GM19438 (cell line): Measurements from ENCODE around the gene CORO1A.
"Not testable (repeated sequence)": the region's sequence is repeated elsewhere in the genome, so short reads cannot be mapped to it uniquely, and the experiment has no call there.

ENCODE experiments used
- ATAC-seq: cut with Tn5 transposase; IDR thresholded peaks from one replicate; pipeline ENCODE4 v1.9.1; 2021; ENCODE audit warnings: low read depth; ENCODE audit not compliant: unreplicated experiment

The CORO1A gene

DNA sequence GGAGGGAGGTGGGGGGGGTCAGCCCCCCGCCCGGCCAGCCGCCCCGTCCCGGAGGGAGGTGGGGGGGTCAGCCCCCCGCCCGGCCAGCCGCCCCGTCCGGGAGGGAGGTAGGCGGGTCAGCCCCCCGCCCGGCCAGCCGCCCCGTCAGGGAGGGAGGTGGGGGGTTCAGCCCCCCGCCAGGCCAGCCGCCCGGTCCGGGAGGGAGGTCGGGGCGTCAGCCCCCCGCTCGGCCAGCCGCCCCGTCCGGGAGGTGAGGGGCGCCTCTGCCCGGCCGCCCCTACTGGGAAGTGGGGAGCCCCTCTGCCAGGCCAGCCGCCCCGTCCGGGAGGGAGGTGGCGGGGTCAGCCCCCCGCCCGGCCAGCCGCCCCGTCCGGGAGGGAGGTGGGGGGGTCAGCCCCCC, 14.0 kb upstream of the CORO1A start:
- ATAC-seq: not testable (repeated sequence)

DNA sequence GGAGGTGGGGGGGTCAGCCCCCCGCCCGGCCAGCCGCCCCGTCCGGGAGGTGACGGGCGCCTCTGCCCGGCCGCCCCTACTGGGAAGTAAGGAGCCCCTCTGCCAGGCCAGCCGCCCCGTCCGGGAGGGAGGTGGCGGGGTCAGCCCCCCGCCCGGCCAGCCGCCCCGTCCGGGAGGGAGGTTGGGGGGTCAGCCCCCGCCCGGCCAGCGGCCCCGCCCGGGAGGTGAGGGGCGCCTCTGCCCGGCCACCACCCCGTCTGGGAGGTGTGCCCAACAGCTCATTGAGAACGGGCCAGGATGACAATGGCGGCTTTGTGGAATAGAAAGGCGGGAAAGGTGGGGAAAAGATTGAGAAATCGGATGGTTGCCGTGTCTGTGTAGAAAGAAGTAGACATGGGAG, 13.3 kb upstream of the CORO1A start:
- ATAC-seq: not testable (repeated sequence)

DNA sequence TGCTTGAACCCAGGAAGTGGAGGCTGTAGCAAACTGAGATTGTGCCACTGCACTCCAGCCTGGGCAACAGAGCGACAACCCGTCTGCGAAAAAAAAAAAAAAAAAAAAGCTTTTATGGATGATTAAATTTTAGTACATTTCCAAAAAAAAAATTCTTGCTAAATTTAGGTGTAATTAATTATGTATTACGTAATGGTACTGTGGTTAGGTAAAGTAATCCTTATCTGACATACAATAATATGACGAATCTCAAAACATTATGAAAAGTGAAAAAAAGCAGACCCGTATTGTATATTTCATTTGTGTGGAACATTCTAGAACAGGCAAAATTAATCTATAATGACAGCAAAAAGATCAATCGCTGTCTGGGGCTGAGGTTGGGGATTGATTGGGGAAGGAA, 10.3 kb upstream of the CORO1A start:
- ATAC-seq: no peak

DNA sequence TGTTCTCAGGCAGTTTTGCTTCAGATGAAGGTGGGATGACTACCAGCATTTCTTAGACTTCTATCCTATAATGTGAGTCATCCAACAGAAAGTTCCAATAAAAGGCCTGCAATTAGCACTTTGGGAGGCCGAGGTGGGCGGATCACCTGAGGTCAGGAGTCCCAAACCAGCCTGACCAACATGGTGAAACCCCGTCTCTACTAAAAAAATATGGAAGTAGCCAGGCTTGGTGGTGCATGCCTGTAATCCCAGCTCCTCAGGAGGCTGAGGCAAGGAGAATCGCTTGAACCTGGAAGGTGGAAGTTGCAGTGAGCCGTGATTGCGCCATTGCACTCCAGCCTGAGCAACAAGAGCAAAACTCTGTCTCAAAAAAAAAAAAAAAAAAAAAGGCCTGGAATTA, 6.5 kb upstream of the CORO1A start:
- ATAC-seq: not testable (repeated sequence)

DNA sequence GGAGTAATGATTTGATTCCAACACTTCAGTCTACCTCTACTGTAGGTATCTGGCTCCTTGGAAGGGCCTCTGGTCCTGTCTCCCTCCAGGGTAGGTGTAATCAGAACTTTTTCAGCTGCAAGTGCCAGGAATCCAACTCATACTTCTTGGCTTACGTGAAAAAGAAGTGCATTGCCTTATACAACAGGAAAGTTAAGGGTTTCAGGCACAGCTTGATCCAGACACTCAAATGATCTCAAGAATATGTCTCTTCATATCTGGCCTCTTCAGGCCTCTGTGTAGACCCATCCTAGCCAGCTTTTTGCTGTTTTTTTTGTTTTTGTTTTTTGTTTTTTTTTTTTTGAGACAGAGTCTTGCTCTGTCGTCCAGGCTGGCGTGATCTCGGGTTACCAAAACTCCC, 4.2 kb upstream of the CORO1A start:
- ATAC-seq: no peak

DNA sequence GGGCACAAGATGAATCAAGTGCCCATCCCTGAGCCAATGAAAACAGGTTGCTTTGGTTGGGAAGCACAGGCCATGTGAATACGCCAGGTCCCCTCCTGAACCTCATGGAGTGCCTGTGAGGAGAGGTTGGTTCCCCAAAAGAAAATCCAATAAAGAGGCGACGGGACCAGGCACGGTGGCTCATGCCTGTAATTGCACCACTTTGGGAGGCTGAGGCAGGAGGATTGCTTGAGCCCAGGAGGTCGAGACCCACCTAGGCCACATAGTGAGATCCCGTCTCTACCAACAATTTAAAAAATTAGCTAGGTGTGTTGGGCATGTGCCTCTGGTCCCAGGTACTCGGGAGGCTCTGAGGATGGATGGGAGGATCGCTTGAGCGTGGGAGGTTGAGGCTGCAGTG, 3.5 kb upstream of the CORO1A start:
- ATAC-seq: no peak

DNA sequence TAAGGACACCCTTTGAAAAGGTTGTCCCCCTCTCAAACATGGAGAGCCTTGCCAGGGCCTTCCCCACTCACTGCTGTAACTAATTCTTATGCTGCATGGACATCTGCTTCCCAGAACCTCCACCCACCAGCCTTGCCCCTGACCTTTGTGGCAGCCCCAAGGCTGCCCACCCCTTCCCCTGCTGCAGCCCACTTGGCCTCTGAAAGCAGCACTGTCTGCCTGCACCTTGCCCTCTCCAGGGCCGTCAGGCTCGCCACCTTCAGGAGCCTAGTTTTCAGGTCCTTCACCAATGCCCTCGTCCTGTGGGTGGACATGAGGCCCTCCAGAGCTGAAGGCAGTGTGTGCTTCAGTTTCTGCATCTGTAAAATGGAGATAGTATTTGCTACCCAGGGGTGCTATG, 2.7 kb upstream of the CORO1A start:
- ATAC-seq: no peak

DNA sequence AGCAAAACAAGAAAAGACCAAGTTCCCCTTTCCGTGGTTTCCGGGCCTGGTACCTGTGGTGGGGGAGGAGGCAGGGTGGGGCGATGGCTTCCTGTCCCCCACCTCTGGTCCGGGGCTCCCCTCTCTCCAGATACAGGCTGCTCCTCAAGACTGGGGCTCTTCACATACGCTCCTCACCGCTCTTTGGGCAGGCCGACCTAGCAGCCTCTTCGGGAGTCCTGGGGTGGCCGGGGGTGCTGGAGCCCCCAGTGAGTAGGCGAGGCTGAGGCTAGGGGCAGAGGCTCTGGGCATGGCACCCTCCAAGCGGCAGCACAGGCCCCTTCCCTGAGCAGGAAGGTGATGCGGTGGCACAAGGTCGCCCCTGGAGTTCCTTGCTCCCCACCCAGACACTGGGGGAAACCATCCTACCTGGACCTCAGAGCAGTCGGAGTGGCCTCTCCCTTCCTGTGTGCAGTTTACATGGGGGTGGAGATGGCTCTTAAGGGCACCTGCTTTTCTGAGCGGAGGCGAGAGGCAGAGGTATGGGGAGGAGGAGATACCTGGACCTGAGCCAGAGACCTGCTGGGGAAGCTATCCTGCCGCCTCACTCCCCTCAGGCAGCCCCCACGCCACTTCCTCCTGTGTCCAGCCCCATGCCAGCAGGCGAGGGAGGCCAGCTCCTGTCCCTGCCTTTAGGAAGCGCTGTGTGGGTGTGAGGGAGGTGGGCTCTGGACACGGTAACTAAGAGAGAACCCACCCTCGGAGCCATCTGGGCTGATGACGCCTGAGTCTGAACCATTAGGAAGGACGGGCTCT, 891 bp downstream of the CORO1A start:
- peak; percentile 34 for ATAC-seq

DNA sequence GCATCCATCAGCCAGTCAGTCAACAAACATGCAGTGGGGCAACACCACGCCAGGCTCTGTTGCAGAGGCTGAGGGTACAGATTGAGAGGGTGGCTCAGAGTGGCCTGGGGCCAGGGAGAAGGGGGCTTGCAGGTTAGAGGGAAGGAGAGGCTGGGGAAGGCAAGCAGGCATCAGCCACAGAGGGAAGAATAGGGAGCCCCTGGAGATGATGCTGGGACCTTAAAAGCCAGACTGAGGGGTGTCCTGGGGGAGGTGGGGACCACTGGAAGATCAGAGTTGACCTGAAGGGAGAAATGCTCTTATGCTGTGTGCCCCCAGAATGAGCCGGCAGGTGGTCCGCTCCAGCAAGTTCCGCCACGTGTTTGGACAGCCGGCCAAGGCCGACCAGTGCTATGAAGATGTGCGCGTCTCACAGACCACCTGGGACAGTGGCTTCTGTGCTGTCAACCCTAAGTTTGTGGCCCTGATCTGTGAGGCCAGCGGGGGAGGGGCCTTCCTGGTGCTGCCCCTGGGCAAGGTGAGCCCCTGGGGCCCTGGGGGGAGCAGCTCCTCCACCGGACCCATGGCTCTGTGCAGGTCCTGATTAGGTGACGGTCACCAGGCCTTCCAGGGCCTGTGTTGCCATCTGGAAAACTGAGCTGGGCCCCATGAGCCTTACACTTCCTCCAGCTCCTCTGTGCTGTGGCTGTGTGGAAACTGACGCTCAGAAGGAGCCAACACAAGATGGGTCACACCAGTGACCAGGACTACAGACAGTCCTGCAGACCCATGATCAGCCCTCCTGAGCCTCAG, 1.7 kb downstream of the CORO1A start:
- ATAC-seq: peak; percentile 3

DNA sequence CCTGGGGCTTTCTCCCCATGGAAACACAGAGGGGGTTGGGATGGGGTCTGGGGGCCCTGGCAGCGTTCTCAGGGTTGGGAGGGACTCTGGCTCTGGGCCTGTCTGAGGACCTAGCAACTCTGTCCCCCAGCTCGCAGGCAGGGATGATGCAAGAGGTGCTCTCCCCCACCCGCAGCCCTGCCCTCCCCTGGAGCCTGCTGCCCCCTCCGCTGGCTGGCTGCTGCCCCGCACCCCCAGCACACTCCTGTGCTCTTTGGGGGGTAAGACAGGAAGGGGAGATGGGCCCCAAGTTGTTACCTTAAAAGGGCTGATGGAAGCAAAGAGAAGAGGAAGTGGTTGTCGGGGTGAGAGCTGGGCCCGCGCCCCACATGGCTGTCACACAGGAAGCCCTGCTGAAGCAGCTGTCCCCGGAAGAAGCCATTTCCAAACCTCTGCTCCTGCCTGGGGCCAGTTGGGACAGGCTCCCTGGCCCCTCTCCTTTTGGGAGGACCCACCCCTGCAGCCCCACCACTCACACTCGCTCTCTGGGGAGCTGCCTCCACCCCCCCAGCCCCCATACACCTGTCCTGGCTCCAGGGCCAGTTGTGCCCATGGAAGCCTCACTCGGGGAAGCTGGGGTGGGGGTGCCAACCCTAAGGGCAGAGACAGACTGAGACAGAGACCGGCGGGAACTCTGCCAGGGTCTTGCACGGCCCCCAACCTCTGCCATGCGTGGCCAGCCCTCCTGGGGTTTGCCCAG, 2.5 kb downstream of the CORO1A start:
- ATAC-seq: peak; percentile 44

DNA sequence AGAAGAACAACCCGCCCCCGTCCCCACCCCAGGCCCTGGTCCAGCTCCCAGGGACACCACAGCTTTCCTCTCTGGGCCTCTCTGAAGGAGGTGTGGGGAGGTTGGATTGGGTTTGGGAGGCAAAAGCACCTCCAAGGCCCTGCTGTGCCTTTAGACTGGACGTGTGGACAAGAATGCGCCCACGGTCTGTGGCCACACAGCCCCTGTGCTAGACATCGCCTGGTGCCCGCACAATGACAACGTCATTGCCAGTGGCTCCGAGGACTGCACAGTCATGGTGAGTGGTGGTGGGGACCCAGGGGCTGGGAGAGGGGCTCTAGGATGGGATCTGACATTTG, 3.0 kb downstream of the CORO1A start:
- ATAC-seq: no peak

DNA sequence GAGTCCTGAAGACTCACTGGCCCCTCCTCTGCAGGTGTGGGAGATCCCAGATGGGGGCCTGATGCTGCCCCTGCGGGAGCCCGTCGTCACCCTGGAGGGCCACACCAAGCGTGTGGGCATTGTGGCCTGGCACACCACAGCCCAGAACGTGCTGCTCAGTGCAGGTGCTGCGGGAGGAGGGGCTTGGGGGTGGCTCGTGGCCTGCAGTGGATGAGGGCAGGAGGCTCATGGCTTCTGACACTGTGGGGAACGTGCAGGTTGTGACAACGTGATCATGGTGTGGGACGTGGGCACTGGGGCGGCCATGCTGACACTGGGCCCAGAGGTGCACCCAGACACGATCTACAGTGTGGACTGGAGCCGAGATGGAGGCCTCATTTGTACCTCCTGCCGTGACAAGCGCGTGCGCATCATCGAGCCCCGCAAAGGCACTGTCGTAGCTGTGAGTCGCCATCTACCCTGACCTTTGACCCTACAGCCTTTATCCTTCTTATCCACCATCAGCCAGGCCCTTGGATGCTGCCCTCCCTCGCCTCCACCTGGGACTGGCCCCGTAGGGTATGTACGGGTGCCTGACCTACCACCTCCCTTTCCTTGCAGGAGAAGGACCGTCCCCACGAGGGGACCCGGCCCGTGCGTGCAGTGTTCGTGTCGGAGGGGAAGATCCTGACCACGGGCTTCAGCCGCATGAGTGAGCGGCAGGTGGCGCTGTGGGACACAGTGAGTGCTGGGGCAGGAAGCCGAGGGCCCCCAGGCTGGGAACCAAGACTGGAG, 3.6 kb downstream of the CORO1A start:
- no peak for ATAC-seq

DNA sequence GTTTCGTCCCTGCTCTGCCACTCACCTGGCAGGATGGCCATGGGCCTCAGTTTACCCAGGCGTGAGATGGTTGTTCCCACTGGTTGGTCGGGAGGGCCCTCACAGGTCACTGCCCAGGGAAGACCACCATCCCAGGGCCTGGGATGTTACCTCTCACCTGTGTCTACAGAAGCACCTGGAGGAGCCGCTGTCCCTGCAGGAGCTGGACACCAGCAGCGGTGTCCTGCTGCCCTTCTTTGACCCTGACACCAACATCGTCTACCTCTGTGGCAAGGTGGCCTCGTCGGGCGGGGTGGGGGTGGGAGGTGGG, 4.1 kb downstream of the CORO1A start:
- no peak for ATAC-seq

DNA sequence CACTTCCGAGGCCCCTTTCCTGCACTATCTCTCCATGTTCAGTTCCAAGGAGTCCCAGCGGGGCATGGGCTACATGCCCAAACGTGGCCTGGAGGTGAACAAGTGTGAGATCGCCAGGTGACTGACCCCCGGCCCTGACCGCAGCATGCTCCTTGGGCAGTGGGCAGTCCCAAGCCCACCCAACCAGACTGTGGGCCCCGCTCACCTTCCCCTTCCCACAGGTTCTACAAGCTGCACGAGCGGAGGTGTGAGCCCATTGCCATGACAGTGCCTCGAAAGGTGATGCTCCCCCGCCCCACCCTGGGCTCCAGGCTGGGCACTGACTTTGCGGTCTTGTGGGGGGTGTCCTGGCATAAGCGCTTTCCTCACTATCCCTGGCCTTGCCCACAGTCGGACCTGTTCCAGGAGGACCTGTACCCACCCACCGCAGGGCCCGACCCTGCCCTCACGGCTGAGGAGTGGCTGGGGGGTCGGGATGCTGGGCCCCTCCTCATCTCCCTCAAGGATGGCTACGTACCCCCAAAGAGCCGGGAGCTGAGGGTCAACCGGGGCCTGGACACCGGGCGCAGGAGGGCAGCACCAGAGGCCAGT, 4.7 kb downstream of the CORO1A start:
- ATAC-seq: no peak

DNA sequence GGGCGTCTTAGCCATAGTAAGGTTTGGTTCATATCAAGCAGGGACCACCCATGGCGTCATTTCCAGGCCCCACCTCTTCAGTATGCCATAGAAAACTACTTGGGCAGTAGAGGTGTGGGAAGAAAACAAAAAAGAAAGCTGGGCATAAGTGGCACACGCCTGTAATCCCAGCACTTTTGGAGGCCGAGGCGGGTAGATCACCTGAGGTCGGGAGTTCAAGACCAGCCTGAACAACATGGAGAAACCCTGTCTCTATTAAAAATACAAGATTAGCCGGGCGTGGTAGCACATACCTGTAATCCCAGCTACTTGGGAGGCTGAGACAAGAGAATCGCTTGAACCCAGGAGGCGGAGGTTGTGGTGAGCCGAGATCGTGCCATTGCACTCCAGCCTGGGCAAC, 7.8 kb downstream of the CORO1A start:
- not testable (repeated sequence) for ATAC-seq

DNA sequence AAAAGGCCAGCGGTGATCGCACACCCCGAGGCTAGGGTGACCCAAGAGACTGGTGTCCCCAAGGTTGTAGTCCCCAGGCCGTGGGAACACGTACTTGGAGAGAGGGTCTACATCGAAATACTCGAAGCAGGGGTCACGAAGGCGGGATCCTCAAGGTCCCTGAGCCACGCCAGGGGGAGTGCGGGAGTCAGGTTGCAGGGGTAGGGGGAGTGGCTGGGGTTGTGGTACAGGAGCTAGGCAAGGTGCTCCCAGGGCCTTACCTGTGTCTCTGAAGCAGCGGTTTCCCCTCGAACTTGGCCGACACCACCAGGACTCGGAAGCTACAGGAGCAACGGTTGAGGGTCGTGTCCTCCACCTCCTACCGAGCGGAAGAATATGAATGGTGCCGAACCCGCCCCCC, 9.7 kb downstream of the CORO1A start:
- not testable (repeated sequence) for ATAC-seq

DNA sequence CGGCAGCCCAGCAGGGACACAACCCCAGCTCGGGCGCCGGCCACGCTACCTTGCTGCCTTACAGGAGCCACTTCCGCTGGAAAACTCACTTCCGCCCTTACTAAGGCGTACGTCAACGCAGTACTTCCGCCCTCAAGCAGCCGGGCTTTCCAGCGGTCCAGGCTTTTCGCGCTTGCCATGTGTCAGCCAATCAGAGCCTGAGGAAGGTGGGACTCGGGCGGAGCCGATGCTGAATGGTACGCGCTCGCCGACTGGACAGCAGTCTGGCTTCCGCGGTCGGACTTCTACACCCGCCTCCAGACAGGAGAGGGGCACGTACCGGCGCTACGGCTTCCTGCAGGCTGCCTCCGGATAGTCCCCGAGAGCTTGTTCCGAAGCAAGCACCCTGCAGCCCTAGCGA, 10.2 kb downstream of the CORO1A start, which contains the start of the genes BOLA2B and SLX1A:
Gene BOLA2B, minus strand, starts transcription at position 52 of the 400 bp plus-strand sequence. CDS start 71 bp downstream, outside the sequence.
Gene SLX1A, plus strand, starts transcription at position 261 of the 400 bp plus-strand sequence. CDS start 210 bp downstream, outside the sequence.
- ATAC-seq: peak; percentile 92

DNA sequence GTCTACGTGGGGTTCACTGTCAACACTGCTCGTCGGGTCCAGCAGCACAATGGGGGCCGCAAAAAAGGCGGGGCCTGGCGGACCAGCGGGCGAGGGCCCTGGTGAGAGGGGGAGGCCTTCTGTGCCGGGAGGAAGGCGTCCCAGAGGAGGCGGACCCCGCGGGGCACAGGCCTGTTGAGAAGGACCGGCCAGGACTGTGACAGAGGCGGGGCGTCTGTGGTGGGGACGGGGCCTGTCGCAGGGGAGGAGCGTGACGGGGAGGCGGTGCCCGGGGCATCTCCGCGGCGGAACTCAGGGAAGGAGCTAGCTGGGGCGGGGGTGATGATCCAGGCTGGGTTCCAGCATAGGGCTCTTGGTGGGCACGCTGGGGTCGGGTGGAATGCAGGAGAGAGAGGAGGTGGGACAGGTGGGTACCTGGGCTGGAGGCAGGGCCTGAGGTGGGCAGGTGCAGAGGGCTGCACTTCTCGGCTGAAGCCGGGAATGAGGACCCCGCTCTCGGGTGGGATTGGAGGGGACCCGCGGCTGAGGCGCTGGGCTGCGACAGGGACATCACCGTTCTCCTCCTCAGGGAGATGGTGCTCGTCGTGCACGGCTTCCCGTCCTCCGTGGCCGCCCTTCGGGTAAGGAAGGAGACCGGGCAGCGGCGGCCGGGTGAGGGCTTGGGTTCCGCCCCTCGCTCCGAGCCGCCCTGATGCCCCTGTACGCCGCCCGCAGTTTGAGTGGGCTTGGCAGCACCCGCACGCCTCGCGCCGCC, 10.9 kb downstream of the CORO1A start:
- peak; percentile 64 for ATAC-seq

DNA sequence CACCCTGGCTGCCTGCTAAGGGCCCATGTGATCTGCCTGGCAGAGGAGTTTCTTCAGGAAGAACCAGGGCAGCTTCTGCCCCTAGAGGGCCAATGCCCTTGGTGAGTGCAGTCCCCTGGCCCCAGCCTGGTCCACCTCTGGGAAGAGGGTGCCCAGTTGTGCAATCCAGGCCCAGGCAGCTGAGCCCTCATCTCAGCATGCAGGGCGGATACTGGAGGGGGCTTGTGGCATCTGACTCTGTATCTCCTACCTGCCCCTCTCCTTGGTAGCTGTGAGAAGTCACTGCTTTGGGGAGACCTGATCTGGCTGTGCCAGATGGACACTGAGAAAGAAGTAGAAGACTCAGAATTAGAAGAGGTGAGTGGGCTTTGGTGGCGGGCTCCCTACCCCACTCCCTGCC, 13.6 kb downstream of the CORO1A start:
- ATAC-seq: not testable (repeated sequence)
